OCI-LY1 (cell line): ENCODE measurements around the gene OXSR1.

Source experiments
- H2AFZ ChIP-seq: fragments of 200-600 bp; sonication (generic), shearing (Covaris generic); 2 replicates; pipeline ENCODE4 v1.6.0; 2014; ENCODE audit warnings: antibody characterized with exemption, mild to moderate bottlenecking, low read length
- H3F3A ChIP-seq: fragments of 200-600 bp; sonication (generic), shearing (Covaris generic); 2 replicates; pipeline ENCODE4 v1.6.0; 2014; ENCODE audit warnings: mild to moderate bottlenecking, antibody characterized with exemption, low read length, moderate library complexity; ENCODE audit not compliant: insufficient read depth
- H3K27ac ChIP-seq: fragments of 200-600 bp; sonication (generic); 2 replicates; pipeline ENCODE4 v1.5.1; 2014; ENCODE audit warnings: low read length, mixed run types, mild to moderate bottlenecking, low read depth; ENCODE audit not compliant: poor library complexity, severe bottlenecking
- H3K27me3 ChIP-seq: fragments of 200-600 bp; sonication (generic); 2 replicates; pipeline ENCODE4 v1.6.0; 2014; ENCODE audit warnings: antibody characterized with exemption, mild to moderate bottlenecking, low read length, moderate library complexity; ENCODE audit not compliant: insufficient read depth
- H3K36me3 ChIP-seq: fragments of 200-600 bp; sonication (generic); 2 replicates; pipeline ENCODE4 v1.6.1; 2014; ENCODE audit warnings: mild to moderate bottlenecking, antibody characterized with exemption, low read length, moderate library complexity, mixed read lengths; ENCODE audit not compliant: insufficient read depth
- H3K4me1 ChIP-seq: fragments of 200-600 bp; sonication (generic); 2 replicates; pipeline ENCODE4 v1.5.1; 2014; ENCODE audit warnings: mild to moderate bottlenecking, low read length, moderate library complexity; ENCODE audit not compliant: insufficient read depth, severe bottlenecking
- H3K4me2 ChIP-seq: fragments of 200-600 bp; sonication (generic), shearing (Covaris generic); 2 replicates; pipeline ENCODE4 v1.6.1; 2014; ENCODE audit warnings: low read length
- H3K4me3 ChIP-seq: fragments of 200-600 bp; sonication (generic); 2 replicates; pipeline ENCODE4 v1.5.1; 2014; ENCODE audit warnings: low read length, low read depth, mild to moderate bottlenecking, mixed read lengths; ENCODE audit not compliant: poor library complexity, severe bottlenecking
- H3K79me2 ChIP-seq: fragments of 200-600 bp; shearing (Covaris generic); 2 replicates; pipeline ENCODE4 v1.6.1; 2016; ENCODE audit warnings: mixed run types, low read length, mixed read lengths; ENCODE audit not compliant: insufficient read depth
- H3K9ac ChIP-seq: fragments of 200-600 bp; sonication (generic), shearing (Covaris generic); 2 replicates; pipeline ENCODE4 v1.6.1; 2014; ENCODE audit warnings: mild to moderate bottlenecking, low read length, mixed read lengths
- H3K9me2 ChIP-seq: fragments of 200-600 bp; sonication (generic), shearing (Covaris generic); 2 replicates; pipeline ENCODE4 v1.6.1; 2014; ENCODE audit warnings: low read depth, mild to moderate bottlenecking, low read length, mixed read lengths
- H3K9me3 ChIP-seq: fragments of 200-600 bp; shearing (Covaris generic); 2 replicates; pipeline ENCODE4 v1.6.1; 2014; ENCODE audit warnings: low read length, mixed read lengths
- H4K20me1 ChIP-seq: fragments of 200-600 bp; sonication (generic), shearing (Covaris generic); 2 replicates; pipeline ENCODE4 v1.6.0; 2016; ENCODE audit warnings: mild to moderate bottlenecking, low read length; ENCODE audit not compliant: insufficient read depth
- EZH2 ChIP-seq: fragments of 200-600 bp; sonication (generic), shearing (Covaris generic); IDR thresholded peaks from 2 replicates; pipeline ENCODE4 v1.8.0; 2017; ENCODE audit warnings: borderline replicate concordance, mixed run types, mild to moderate bottlenecking, antibody characterized with exemption, low read length, moderate library complexity, mixed read lengths
- TF ChIP-seq, protein P1 (sequence below): fragments of 200-600 bp; sonication (generic), shearing (Covaris generic); IDR thresholded peaks from 2 replicates; pipeline ENCODE4 v1.5.1; 2017; ENCODE audit warnings: mild to moderate bottlenecking, antibody characterized with exemption, low read length, moderate library complexity, mixed read lengths

The OXSR1 gene

DNA sequence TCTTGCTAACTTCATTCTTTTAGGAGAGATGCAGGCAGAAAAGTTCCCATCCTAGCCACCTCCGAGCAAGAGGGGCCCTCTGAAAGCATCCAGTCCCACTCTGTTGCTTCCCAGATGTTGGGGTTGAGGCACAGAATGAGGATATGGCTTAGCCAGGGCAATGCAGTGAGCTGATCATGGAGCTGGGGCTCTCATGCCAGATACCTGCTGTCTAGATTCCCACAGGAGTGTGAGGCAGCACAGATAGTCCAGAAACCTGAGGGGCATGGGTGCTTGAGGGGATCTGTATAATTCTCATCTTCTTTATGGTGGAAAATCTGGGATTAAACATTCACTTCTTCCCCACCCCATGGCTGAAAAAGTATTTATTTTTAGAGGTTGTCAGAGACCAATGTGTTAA lies 101.5 kb downstream of the OXSR1 start:
- Histone ChIP-seq H3K27ac (no peak overlapping the region), H3K9me2 (no peaks in the 10 kb centered on the region), H3K36me3 (no peaks in the 10 kb centered on the region), H3K9me3 (no peaks in the 10 kb centered on the region), H2AFZ (no peak overlapping the region), H3K79me2 (no peaks in the 10 kb centered on the region), H3K4me2 (no peak overlapping the region), H4K20me1 (no peaks in the 10 kb centered on the region), H3K27me3 (no peaks in the 10 kb centered on the region), H3K4me1 (peaks cover 14% of the 10 kb centered on the region), H3F3A (no peaks in the 10 kb centered on the region), H3K9ac (no peak overlapping the region), H3K4me3 (no peak overlapping the region)
- no peak for TF ChIP-seq EZH2
- TF ChIP-seq, protein P1, sequence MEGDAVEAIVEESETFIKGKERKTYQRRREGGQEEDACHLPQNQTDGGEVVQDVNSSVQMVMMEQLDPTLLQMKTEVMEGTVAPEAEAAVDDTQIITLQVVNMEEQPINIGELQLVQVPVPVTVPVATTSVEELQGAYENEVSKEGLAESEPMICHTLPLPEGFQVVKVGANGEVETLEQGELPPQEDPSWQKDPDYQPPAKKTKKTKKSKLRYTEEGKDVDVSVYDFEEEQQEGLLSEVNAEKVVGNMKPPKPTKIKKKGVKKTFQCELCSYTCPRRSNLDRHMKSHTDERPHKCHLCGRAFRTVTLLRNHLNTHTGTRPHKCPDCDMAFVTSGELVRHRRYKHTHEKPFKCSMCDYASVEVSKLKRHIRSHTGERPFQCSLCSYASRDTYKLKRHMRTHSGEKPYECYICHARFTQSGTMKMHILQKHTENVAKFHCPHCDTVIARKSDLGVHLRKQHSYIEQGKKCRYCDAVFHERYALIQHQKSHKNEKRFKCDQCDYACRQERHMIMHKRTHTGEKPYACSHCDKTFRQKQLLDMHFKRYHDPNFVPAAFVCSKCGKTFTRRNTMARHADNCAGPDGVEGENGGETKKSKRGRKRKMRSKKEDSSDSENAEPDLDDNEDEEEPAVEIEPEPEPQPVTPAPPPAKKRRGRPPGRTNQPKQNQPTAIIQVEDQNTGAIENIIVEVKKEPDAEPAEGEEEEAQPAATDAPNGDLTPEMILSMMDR = no peak

DNA sequence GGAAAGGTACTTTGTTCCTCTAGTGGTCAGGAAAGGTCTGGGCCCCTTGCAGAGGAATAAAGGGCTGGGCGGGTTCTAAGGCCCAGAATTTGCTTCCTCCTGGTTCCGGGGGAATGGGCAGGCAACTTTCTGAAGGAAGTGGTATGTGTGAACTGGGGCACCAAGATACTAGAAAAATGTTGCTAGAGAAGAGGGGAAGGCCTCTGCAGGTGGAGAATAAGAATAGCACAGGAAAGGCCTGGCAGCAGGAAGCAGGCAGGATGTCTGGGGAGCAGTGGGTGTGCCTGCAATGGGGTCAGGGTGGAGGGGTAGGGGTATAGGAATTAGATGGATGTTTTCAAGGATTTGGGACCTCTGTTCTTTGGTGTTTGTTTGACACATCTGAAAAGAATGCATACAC lies 102.3 kb downstream of the OXSR1 start:
- Histone ChIP-seq H4K20me1 (no peaks in the 10 kb centered on the region), H3K4me2 (no peak overlapping the region), H3K4me3 (no peak overlapping the region), H3K36me3 (no peaks in the 10 kb centered on the region), H3K4me1 (peaks cover 14% of the 10 kb centered on the region), H3K27me3 (no peaks in the 10 kb centered on the region), H3K9ac (no peak overlapping the region), H3F3A (no peaks in the 10 kb centered on the region), H3K79me2 (no peaks in the 10 kb centered on the region), H3K9me3 (no peaks in the 10 kb centered on the region), H3K9me2 (no peaks in the 10 kb centered on the region), H2AFZ (no peak overlapping the region), H3K27ac (no peak overlapping the region)
- TF ChIP-seq, protein P1 = no peak
- no peak for TF ChIP-seq EZH2

DNA sequence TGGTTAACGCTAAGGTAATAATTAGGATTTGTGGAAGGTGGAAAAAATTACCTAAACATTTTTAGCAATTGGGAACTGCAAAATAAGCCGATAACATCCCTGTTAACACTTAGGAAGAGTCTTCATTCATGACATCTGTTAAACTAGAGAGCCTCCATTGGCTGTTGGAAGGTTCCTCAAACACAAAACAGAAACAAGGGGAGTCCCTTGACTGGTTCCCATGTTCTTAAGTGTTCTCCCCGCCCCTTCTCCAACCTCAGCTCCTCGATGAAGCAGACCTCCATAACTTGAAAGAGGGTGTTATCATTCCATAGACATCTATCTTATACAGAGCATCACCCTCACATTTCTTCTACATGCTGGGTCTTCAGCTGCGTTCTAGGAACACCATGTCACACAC lies 102.8 kb downstream of the OXSR1 start:
- no peaks in the 10 kb centered on the region for H3K27me3 ChIP-seq
- no peaks in the 10 kb centered on the region for H3K9me3 ChIP-seq
- no peak overlapping the region for H3K9ac ChIP-seq
- no peaks in the 10 kb centered on the region for H3K79me2 ChIP-seq
- H3K36me3 ChIP-seq = no peaks in the 10 kb centered on the region
- H3K4me2 ChIP-seq = no peak overlapping the region
- H2AFZ ChIP-seq = no peak overlapping the region
- no peaks in the 10 kb centered on the region for H3F3A ChIP-seq
- H3K27ac ChIP-seq = no peak overlapping the region
- H3K4me1 ChIP-seq = peaks cover 14% of the 10 kb centered on the region
- no peaks in the 10 kb centered on the region for H4K20me1 ChIP-seq
- TF ChIP-seq EZH2 = no peak
- TF ChIP-seq, protein P1 = no peak
- H3K4me3 ChIP-seq = no peak overlapping the region
- no peaks in the 10 kb centered on the region for H3K9me2 ChIP-seq
